ENCODE results near the gene SLC35F2.
"Not testable (repeated sequence)": the region's sequence is repeated elsewhere in the genome, so short reads cannot be mapped to it uniquely, and the experiment has no call there.

SLC35F2 gene, protein sequence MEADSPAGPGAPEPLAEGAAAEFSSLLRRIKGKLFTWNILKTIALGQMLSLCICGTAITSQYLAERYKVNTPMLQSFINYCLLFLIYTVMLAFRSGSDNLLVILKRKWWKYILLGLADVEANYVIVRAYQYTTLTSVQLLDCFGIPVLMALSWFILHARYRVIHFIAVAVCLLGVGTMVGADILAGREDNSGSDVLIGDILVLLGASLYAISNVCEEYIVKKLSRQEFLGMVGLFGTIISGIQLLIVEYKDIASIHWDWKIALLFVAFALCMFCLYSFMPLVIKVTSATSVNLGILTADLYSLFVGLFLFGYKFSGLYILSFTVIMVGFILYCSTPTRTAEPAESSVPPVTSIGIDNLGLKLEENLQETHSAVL

DNA sequence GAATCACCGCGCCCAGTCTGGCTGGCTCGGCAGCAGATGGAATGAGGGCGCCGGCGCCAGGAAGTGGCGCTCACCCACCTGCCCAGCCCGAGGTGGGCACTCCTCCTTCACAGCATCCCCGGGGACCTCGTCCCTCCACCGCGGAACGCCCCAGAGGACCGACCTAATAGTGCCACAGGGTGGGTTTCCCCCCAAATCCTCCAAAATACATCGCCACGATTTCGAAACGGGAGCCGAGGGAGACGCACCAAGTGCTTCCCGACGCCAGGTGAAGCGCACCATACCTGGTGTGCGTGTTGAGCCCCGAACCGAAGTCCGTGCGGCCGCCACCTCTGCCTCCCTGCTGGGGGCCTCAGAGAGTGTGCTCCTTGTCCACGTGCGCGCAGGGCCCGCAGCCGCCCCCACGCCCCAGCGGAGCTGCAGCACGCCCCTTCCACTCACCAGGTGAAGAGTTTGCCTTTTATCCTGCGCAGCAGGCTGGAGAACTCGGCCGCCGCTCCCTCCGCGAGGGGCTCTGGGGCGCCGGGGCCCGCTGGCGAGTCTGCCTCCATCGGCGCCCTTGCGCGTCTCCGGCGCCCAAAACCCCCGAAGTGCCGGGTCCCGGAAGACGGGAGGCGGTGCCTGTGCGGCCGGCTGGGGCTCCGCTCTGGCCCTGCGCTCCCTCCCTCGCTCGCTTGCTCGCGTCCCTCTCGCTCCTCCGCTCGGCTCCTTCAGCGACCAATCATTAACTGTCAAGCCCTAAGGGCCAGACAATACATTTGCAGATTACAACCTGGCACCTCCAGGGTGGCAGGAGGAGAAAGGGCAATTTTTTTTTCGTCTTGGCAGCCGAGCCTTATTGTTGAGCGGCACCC lies at the start of gene SLC35F2:
Gene SLC35F2 (minus strand): TSS at position 571 of the 854 bp plus-strand sequence. CDS start 20 bp downstream, at position 551.
- TF ChIP-seq, protein P1, sequence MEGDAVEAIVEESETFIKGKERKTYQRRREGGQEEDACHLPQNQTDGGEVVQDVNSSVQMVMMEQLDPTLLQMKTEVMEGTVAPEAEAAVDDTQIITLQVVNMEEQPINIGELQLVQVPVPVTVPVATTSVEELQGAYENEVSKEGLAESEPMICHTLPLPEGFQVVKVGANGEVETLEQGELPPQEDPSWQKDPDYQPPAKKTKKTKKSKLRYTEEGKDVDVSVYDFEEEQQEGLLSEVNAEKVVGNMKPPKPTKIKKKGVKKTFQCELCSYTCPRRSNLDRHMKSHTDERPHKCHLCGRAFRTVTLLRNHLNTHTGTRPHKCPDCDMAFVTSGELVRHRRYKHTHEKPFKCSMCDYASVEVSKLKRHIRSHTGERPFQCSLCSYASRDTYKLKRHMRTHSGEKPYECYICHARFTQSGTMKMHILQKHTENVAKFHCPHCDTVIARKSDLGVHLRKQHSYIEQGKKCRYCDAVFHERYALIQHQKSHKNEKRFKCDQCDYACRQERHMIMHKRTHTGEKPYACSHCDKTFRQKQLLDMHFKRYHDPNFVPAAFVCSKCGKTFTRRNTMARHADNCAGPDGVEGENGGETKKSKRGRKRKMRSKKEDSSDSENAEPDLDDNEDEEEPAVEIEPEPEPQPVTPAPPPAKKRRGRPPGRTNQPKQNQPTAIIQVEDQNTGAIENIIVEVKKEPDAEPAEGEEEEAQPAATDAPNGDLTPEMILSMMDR (conservative IDR thresholded peaks at IDR 0.05; ENCODE audit: low read length) = no peak
- peak; percentile 40 for DNase-seq (ENCODE audit: low read depth)

DNA sequence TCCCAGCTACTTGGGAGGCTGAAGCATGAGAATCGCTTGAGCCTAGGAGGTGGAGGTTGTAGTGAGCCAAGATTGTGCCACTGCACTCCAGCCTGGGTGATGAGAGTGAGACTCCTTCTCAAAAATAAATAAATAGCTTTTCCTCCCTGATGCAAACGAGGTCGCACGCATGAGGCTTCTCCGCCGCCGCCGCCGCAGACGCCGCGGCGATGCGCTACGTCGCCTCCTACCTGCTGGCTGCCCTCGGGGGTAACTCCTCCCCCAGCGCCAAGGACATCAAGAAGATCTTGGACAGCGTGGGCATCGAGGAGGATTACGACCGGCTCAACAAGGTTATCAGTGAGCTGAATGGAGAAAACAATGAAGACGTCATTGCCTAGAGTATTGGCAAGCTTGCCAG lies 49.6 kb upstream of the SLC35F2 start:
- TF ChIP-seq, protein P1 (conservative IDR thresholded peaks at IDR 0.05; ENCODE audit: low read length) = no peak
- DNase-seq (ENCODE audit: low read depth) = no peak
- H3K4me3 ChIP-seq (ENCODE audit: low read length) = no peak overlapping the region

More for the DNA sequence above, at the start of gene SLC35F2:
- peak within 1 kb of the TSS; percentile 79 for H3K4me3 ChIP-seq (ENCODE audit: low read length)

DNA sequence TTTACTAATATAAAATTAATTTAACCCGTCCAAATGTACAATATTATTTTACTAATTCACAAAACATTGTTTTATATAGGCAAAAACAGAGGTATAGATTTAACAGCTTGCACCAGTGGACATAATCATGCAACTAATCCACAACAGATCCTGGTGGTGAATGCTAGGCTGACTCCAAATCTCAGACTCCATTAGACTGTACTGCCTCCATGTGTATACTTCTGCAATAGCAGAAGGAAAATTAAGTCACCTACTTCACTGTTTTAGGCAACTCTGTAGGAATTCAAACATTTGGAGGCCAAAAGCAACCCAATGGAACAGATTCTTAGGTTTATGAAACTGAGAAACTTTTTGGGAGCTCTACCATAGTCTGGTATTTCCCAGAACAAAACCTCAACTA lies 39.7 kb upstream of the SLC35F2 start:
- no peak overlapping the region for H3K4me3 ChIP-seq (ENCODE audit: low read length)
- TF ChIP-seq, protein P1 (conservative IDR thresholded peaks at IDR 0.05; ENCODE audit: low read length) = peak; percentile 79
- peak; percentile 62 for DNase-seq (ENCODE audit: low read depth)

DNA sequence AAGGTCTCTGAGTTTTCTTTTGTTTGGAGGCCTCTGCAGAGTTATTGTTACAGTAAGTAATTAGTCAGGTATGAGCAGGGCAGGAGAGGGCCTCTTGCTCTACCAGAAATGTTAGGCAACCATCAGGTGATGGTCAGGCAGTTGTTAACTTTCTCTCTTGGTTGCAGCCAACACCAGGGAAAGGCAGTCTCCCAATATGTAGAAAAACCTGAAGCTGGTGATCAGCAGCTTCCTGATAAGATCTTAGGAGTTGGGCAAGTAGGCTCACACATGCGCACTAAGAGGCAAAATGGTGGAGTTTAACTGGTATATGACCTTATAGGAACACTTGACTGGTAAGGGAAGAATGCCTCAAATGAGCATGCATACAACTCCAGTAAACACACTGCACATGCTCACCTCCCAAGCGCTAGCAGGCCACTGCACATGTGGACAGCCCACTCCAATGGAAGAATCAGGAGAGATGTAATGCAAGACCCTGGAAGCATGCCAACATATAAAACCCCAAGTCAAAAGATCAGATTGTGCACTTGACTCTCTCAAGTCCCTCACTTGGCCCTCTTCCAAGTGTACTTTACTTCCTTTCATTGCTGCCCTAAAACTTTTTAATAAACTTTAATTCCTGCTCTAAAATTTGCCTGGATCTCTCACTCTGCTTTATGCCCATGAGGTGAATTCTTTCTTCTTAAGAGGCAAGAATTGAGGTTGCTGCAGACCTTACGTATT lies 23.7 kb upstream of the SLC35F2 start:
- TF ChIP-seq, protein P1 (conservative IDR thresholded peaks at IDR 0.05; ENCODE audit: low read length) = no peak
- DNase-seq (ENCODE audit: low read depth) = no peak

DNA sequence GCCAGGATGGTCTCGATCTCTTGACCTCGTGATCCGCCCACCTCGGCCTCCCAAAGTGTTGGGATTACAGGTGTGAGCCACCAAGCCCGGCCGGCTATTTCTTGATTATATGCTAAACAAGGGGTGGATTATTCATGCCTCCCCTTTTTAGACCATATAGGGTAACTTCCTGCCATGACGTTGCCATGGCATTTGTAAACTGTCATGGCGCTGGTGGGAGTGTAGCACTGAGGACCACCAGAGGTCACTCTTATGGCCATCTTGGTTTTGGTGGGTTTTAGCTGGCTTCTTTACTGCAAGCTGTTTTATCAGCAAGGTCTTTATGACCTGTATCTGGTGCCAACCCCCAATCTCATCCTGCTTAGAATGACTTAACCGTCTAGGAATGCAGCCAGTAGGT lies 22.9 kb upstream of the SLC35F2 start:
- not testable (repeated sequence) for H3K4me3 ChIP-seq (ENCODE audit: low read length)

More for the DNA sequence above, 23.7 kb upstream of the SLC35F2 start:
- H3K4me3 ChIP-seq (ENCODE audit: low read length) = no peak overlapping the region

DNA sequence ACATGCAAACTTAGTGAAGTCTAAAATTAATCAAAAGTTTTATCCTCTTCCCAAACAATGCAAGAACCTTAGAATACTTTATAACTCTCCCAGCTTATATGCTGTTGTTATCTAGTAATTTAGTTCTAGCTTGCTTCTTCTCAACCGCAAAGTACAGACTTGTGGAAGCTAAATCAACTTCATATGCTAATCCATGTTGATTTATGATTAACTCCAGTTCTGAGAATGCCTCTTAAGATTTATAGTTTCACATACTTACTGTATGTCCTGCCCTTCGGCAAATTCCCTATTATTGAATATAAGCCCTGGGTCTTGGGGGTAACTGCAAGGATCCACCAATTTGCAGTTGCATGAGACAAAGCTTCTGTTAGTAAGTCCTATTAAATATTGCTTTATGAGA lies 17.6 kb upstream of the SLC35F2 start:
- TF ChIP-seq, protein P1 (conservative IDR thresholded peaks at IDR 0.05; ENCODE audit: low read length) = no peak
- no peak overlapping the region for H3K4me3 ChIP-seq (ENCODE audit: low read length)

More for the DNA sequence above, 22.9 kb upstream of the SLC35F2 start:
- DNase-seq (ENCODE audit: low read depth) = not testable (repeated sequence)

DNA sequence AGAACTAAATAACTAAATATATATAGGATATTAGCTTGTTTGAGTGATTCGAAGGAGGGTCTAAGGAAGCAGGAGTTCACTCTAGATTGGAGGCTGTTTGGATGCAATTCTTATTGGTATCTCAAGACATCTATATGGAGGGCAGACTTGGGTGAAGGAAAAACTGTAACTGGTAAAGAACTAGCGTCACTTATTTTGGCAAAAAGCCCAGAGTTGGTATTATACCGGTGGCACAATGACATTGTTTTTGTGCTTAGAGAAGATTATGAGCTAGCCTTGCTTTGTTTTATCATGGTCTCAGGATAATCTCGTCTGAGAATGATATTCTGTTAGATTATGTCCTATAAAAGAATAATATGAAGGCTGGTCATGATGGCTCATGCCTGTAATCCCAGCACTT lies 6.0 kb upstream of the SLC35F2 start:
- no peak overlapping the region for H3K4me3 ChIP-seq (ENCODE audit: low read length)
- DNase-seq (ENCODE audit: low read depth) = no peak
- TF ChIP-seq, protein P1 (conservative IDR thresholded peaks at IDR 0.05; ENCODE audit: low read length) = no peak

More for the DNA sequence above, 17.6 kb upstream of the SLC35F2 start:
- DNase-seq (ENCODE audit: low read depth) = no peak

Data from AG10803 (cell line).